DND-41 (cell line): ENCODE results near the gene C5AR1.

Source experiments
- EZH2 ChIP-seq: IDR thresholded peaks from 3 replicates; pipeline ENCODE4 v1.6.1; 2012; ENCODE audit warnings: borderline replicate concordance, low read depth, mild to moderate bottlenecking, moderate library complexity, low read length, inconsistent platforms; ENCODE audit not compliant: severe bottlenecking
- TF ChIP-seq, protein P1 (sequence below): IDR thresholded peaks from 2 replicates; pipeline ENCODE4 v1.5.1; 2012; ENCODE audit warnings: borderline replicate concordance, low read length, moderate library complexity, mild to moderate bottlenecking; ENCODE audit not compliant: poor library complexity, severe bottlenecking; ENCODE audit errors: extremely low read depth

DNA sequence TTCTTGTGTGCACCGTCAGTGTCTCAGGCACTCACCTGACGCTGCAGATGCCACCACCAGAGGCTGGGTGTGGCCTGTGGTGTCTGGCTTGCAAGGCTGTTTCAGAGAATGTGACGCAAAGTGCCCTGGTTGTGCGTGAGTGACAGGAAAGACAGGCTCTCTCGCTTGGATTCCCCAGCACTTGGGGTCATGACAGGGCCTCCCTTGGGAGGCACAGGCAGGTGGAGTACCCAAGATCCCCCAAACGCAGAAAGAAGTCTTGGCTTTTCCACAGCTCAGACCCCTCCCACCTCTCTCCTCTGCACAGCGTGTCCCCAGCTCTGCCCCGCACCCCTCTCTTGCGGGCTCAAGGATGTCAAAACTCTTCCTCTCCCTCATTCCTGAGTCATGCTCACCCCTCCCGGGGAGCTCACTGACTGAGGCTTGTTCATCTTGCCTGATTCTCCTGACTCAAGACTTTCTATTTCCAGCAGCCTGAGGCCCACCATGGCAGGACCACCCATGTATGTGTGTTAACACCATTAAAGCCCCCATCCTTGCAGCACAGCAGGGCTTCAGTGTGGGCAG is 60.5 kb downstream of the C5AR1 start:
- TF ChIP-seq, protein P1, sequence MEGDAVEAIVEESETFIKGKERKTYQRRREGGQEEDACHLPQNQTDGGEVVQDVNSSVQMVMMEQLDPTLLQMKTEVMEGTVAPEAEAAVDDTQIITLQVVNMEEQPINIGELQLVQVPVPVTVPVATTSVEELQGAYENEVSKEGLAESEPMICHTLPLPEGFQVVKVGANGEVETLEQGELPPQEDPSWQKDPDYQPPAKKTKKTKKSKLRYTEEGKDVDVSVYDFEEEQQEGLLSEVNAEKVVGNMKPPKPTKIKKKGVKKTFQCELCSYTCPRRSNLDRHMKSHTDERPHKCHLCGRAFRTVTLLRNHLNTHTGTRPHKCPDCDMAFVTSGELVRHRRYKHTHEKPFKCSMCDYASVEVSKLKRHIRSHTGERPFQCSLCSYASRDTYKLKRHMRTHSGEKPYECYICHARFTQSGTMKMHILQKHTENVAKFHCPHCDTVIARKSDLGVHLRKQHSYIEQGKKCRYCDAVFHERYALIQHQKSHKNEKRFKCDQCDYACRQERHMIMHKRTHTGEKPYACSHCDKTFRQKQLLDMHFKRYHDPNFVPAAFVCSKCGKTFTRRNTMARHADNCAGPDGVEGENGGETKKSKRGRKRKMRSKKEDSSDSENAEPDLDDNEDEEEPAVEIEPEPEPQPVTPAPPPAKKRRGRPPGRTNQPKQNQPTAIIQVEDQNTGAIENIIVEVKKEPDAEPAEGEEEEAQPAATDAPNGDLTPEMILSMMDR, result no peak
- TF ChIP-seq EZH2, result no peak
